GM23338 (cell line): ENCODE results near the gene PHC1. TPM values are rescaled to one million over a fixed set of nuclear protein-coding genes. Genes with fewer than 3 reads are reported as not detected.

Experiments
- ATAC-seq: fragments of 200-7000 bp; cut with Tn5 transposase; 3 replicates; pipeline ENCODE4 v1.9.1; 2020
- DNase-seq: peaks from one replicate; pipeline ENCODE4 v3.0.0-alpha.2; 2015; ENCODE audit warnings: low spot score
- H2AFZ ChIP-seq: fragments of 200-600 bp; sonication (generic); 2 replicates; pipeline ENCODE4 v1.8.0; 2016; ENCODE audit warnings: antibody characterized with exemption, mild to moderate bottlenecking, moderate library complexity
- H3F3A ChIP-seq: fragments of 200-600 bp; sonication (generic); replicated peaks from 2 replicates; pipeline ENCODE4 v1.8.0; 2017; ENCODE audit warnings: antibody characterized with exemption, mixed run types, low read depth
- H3K27ac ChIP-seq: fragments of 200-600 bp; sonication (generic); 2 replicates; pipeline ENCODE4 v1.6.1; 2016; ENCODE audit warnings: low read depth
- H3K27me3 ChIP-seq: fragments of 200-600 bp; sonication (generic); 2 replicates; pipeline ENCODE4 v1.8.0; 2016; ENCODE audit warnings: mild to moderate bottlenecking, mixed run types, moderate library complexity; ENCODE audit not compliant: insufficient read depth
- H3K36me3 ChIP-seq: fragments of 200-600 bp; sonication (generic); 2 replicates; pipeline ENCODE4 v1.8.0; 2016; ENCODE audit warnings: mild to moderate bottlenecking; ENCODE audit not compliant: insufficient read depth
- H3K4me1 ChIP-seq: fragments of 200-600 bp; sonication (generic); 2 replicates; pipeline ENCODE4 v1.8.0; 2016; ENCODE audit warnings: mild to moderate bottlenecking, moderate library complexity; ENCODE audit not compliant: insufficient read depth
- H3K4me2 ChIP-seq: fragments of 200-600 bp; sonication (generic); 2 replicates; pipeline ENCODE4 v1.7.1; 2017; ENCODE audit warnings: mixed run types
- H3K4me3 ChIP-seq: fragments of 200-600 bp; sonication (generic); 2 replicates; pipeline ENCODE4 v1.6.1; 2016; ENCODE audit warnings: mixed run types
- H3K79me2 ChIP-seq: fragments of 200-600 bp; sonication (generic); replicated peaks from 2 replicates; pipeline ENCODE4 v1.8.0; 2017; ENCODE audit warnings: mild to moderate bottlenecking; ENCODE audit not compliant: insufficient read depth
- H3K9me2 ChIP-seq: fragments of 200-600 bp; sonication (generic); 2 replicates; pipeline ENCODE4 v1.8.0; 2017; ENCODE audit not compliant: insufficient read depth
- H4K20me1 ChIP-seq: fragments of 200-600 bp; sonication (generic); replicated peaks from 2 replicates; pipeline ENCODE4 v1.8.0; 2017; ENCODE audit warnings: mild to moderate bottlenecking; ENCODE audit not compliant: insufficient read depth
- H3K27ac Mint-ChIP-seq: 2 replicates; pipeline ENCODE4 v1.8.0; 2020; ENCODE audit warnings: inconsistent platforms, mild to moderate bottlenecking, moderate library complexity, mixed read lengths
- H3K27me3 Mint-ChIP-seq: 3 replicates; pipeline ENCODE4 v1.8.0; 2022; ENCODE audit warnings: low read depth, mild to moderate bottlenecking, moderate library complexity, mixed read lengths, inconsistent platforms; ENCODE audit not compliant: insufficient read depth, poor library complexity
- H3K36me3 Mint-ChIP-seq: 3 replicates; pipeline ENCODE4 v1.8.0; 2021; ENCODE audit warnings: low read depth, mild to moderate bottlenecking, inconsistent platforms, moderate library complexity, mixed read lengths
- H3K4me1 Mint-ChIP-seq: 3 replicates; pipeline ENCODE4 v1.8.0; 2020; ENCODE audit warnings: mild to moderate bottlenecking, inconsistent platforms, mixed read lengths
- H3K4me3 Mint-ChIP-seq: 3 replicates; pipeline ENCODE4 v1.8.0; 2021; ENCODE audit warnings: moderate library complexity, mild to moderate bottlenecking, inconsistent platforms, mixed read lengths
- H3K9me3 Mint-ChIP-seq: 3 replicates; pipeline ENCODE4 v1.8.0; 2020; ENCODE audit warnings: moderate library complexity, mild to moderate bottlenecking, inconsistent platforms, mixed read lengths
- CREB1 ChIP-seq: fragments of 250-450 bp; sonication (Bioruptor Pico); IDR thresholded peaks from 2 replicates; pipeline ENCODE4 v1.5.0; 2020; ENCODE audit warnings: low read depth, mild to moderate bottlenecking, moderate library complexity
- CTCF ChIP-seq, 2 experiments: fragments of 200-600 bp in 1 of 2; sonication (generic) in 1 of 2; conservative IDR thresholded peaks; 2 replicates each; pipeline versions ENCODE4 v1.5.1 to v1.6.1; 2016 to 2017; ENCODE audit warnings: antibody characterized with exemption in 2 of 2, low read depth in 2 of 2, mild to moderate bottlenecking in 2 of 2, moderate library complexity in 1 of 2
- EZH2phosphoT487 ChIP-seq: fragments of 200-600 bp; sonication (generic); IDR thresholded peaks from one replicate; pipeline ENCODE4 v1.8.1; 2018; ENCODE audit warnings: antibody characterized with exemption; ENCODE audit not compliant: unreplicated experiment
- ZNF462 ChIP-seq: fragments of 250-450 bp; sonication (Bioruptor Pico); IDR thresholded peaks from 2 replicates; pipeline ENCODE4 v1.5.0; 2020; ENCODE audit warnings: mild to moderate bottlenecking, moderate library complexity
- polyA plus RNA-seq: library from polyadenylated mRNA; unstranded; fragments of >200 nt; fragmentation: Nextera tagmentation; extraction: Ambion mirVana; gene quantifications from 2 replicates; pipeline ENCODE4 v1.2.1, GENCODE V29; 2016
- total RNA-seq: library from RNA; depleted of rRNA; stranded (reverse); fragments of >200 nt; shearing (Covaris generic); gene quantifications from 2 replicates; pipeline ENCODE4 v1.2.3, GENCODE V29; 2014

PHC1 gene
- total and polyA plus RNA-seq, 2 experiments from 2014 or later: 303 to 1,069 TPM

- TF ChIP-seq ZNF462 (no peak), EZH2phosphoT487 (no peak)
These were observed 36.6 kb downstream of the PHC1 start (continued) for GRCh38 chr12:8950702-8951478.

GRCh38 chr12:8951744-8952143 lies 37.4 kb downstream of the PHC1 start:
- Mint-ChIP-seq H3K4me1 (peaks cover 12% of the 10 kb centered on the region), H3K27ac (no peak overlapping the region), H3K36me3 (peaks cover 56% of the 10 kb centered on the region), H3K4me3 (no peak overlapping the region), H3K27me3 (peaks cover 3% of the 10 kb centered on the region), H3K9me3 (peaks cover 50% of the 10 kb centered on the region)
- Histone ChIP-seq H3K27me3 (no peaks in the 10 kb centered on the region), H2AFZ (no peak overlapping the region), H4K20me1 (peaks cover 17% of the 10 kb centered on the region; the same call in 1 of the 2 replicates), H3K36me3 (peaks cover 22% of the 10 kb centered on the region; the same call in 1 of the 2 replicates), H3F3A (peaks cover 7% of the 10 kb centered on the region; the same call in 1 of the 2 replicates), H3K4me3 (no peak overlapping the region), H3K27ac (no peak overlapping the region), H3K4me2 (no peak overlapping the region), H3K9me2 (no peaks in the 10 kb centered on the region), H3K79me2 (peaks cover 30% of the 10 kb centered on the region), H3K4me1 (peaks cover 12% of the 10 kb centered on the region; the same call in 1 of the 2 replicates)
- TF ChIP-seq CTCF (conservative IDR thresholded peaks at IDR 0.05; ENCODE audit: low read depth in 2 of 2) (no peak), CREB1 (CRISPR knock-in tag) (no peak)
- DNase-seq (no peak), ATAC-seq (no peak)
